Measurements from ENCODE around the gene MTNR1A. TPM values are rescaled to one million over a fixed set of nuclear protein-coding genes. Genes with fewer than 3 reads are reported as not detected.

MTNR1A gene
- not detected for total RNA-seq

DNA sequence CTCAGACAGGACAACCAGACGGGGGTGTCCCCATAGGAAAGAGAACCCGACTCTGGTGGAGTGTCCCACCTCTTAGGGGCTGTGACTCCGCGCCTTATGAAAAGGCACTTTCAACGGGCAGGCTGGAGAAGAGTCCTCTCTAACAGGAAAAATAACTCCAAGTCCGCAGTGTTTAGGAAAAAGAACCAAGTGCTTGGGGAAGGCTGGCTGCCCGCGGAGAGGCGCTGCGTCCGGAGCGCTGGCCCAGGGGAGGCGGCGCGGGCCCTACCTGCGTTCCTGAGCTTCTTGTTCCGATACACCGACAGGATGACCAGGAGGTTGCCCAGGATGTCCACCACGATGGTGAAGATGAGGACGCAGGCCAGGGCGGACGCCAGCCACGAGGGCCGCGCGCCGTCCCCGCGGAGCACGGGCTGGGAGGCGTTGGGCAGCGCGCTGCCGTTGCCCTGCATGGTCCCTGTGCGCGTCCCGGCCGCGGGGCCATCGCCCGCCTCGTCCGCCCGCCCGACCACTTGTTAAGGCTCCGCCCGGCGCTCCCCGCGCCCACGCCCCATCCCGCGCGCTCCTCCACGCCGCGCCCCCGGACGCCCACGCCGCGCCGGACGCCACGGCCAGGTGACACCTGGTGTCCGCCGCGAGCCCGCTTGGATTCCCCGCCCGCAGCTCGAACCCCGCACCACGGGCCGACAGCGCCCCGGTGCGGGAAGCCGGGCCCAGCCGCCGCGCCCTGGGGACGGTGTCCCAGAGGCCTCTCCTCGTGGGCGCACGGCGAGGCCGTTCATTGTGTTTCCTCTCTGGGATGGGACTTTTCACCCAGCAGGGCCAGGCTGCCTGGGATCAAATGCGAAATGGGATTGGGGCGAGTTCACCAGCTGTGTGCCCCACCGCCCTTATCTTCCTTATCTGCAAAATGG lies at the start of gene MTNR1A:
Gene MTNR1A (minus strand): TSS at position 654 of the 914 bp plus-strand sequence. CDS start 202 bp downstream, at position 452.
- no peak for DNase-seq (ENCODE audit: low spot score)
- Histone ChIP-seq H3K9me3 (no peaks in the 10 kb centered on the region), H3K36me3 (no peaks in the 10 kb centered on the region), H3K27me3 (replicated peaks; ENCODE audit: insufficient read depth) (no peaks in the 10 kb centered on the region), H3K27ac (no peak within 1 kb of the TSS), H3K4me3 (peak within 1 kb of the TSS; percentile 54), H3K4me1 (ENCODE audit: control insufficient read depth in 1 of 2, low read depth in 2 of 2) (peaks cover 0 to 10% of the 10 kb centered on the region in 2 donors)
- no peak for ATAC-seq (ENCODE audit: insufficient number of reproducible peaks, low FRiP score, low read depth)
- TF ChIP-seq, protein P1, sequence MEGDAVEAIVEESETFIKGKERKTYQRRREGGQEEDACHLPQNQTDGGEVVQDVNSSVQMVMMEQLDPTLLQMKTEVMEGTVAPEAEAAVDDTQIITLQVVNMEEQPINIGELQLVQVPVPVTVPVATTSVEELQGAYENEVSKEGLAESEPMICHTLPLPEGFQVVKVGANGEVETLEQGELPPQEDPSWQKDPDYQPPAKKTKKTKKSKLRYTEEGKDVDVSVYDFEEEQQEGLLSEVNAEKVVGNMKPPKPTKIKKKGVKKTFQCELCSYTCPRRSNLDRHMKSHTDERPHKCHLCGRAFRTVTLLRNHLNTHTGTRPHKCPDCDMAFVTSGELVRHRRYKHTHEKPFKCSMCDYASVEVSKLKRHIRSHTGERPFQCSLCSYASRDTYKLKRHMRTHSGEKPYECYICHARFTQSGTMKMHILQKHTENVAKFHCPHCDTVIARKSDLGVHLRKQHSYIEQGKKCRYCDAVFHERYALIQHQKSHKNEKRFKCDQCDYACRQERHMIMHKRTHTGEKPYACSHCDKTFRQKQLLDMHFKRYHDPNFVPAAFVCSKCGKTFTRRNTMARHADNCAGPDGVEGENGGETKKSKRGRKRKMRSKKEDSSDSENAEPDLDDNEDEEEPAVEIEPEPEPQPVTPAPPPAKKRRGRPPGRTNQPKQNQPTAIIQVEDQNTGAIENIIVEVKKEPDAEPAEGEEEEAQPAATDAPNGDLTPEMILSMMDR (IDR thresholded peaks at IDR 0.05) = no peak

DNA sequence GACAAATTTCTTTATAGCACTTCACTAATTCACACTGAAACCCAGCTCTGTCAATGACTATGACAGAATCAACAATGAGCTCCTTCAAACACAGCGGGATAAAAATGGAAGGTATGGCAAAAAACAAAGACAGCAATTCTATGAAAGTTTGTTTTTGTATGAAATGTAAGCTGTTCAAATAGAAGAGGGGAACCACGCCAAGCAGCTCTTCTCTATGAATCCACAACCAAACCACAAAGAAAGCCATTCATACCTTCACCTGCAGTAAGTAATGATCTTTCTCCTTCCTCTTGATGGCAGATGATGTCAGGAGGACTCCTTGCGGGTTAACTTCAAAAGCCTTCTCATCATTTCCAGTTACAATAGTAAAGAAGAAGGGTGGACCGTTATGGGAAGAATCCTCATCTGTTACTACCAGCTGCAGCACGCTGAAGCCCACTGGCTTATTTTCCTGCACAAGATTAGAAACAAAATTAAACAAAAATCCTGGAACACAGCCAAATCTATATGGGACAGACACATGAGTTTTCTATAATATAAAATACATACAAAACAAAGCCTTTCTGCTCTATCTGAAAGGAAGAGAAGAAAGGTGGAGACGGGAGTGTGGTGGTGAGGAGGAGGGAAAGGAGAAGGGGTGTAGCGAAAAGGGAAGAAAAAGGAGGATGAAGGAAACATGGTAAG lies 48.9 kb upstream of the MTNR1A start:
- H3K27ac ChIP-seq = no peak overlapping the region
- no peak overlapping the region for H3K4me3 ChIP-seq
- H3K27me3 ChIP-seq (replicated peaks; ENCODE audit: insufficient read depth) = no peaks in the 10 kb centered on the region

DNA sequence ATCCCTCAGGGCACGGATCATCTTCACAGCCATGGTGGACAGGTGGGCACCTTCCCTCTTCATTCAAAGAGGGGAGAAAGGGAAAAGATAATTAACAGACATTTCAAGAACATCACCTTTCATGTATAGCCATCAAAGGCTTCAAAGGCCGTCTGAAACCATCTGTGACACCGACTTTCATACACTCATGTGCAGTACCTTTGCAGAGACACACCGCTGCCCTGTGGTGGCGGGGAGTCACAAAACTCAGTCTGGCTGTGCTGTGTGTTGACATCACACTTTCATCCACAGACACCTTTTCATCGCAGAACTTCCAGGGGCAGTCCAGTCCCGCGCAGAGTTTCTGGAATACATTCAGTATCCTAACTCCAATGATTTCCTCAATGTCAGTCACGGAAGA lies 47.6 kb upstream of the MTNR1A start:
- H3K27ac ChIP-seq = no peak overlapping the region
- H3K4me1 ChIP-seq (ENCODE audit: control insufficient read depth in 1 of 2, low read depth in 2 of 2) = no peaks in the 10 kb centered on the region
- TF ChIP-seq, protein P1 (IDR thresholded peaks at IDR 0.05) = no peak
- H3K4me3 ChIP-seq = no peak overlapping the region
- H3K9me3 ChIP-seq = no peaks in the 10 kb centered on the region
- H3K36me3 ChIP-seq = peaks cover 59% of the 10 kb centered on the region
- H3K27me3 ChIP-seq (replicated peaks; ENCODE audit: insufficient read depth) = no peaks in the 10 kb centered on the region
- ATAC-seq (ENCODE audit: insufficient number of reproducible peaks, low FRiP score, low read depth) = no peak
- no peak for DNase-seq (ENCODE audit: low spot score)

More for the DNA sequence above, 48.9 kb upstream of the MTNR1A start:
- no peak for ATAC-seq (ENCODE audit: insufficient number of reproducible peaks, low FRiP score, low read depth)
- H3K36me3 ChIP-seq = peaks cover 68% of the 10 kb centered on the region
- DNase-seq (ENCODE audit: low spot score) = no peak
- no peaks in the 10 kb centered on the region for H3K9me3 ChIP-seq
- TF ChIP-seq, protein P1 (IDR thresholded peaks at IDR 0.05) = no peak
- no peaks in the 10 kb centered on the region for H3K4me1 ChIP-seq (ENCODE audit: control insufficient read depth in 1 of 2, low read depth in 2 of 2)

DNA sequence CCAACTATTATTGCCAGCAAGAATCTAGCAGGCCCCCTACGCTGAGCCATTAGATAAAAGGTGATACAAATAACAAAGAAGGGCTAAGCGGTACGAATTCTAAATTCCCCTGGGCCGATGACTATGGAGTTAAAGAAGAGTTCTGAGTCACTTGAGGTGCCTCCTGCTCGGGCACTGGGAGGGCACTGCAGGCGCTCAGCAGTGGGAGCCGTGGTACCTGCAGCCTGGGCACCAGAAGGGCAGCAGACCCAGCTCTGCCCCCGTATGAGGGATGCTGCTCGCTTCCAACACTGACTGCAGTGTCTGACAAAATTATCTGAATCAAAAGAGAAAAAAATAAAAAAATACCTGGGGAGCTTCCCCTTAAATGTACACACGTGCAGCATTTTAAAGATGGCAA lies 44.1 kb upstream of the MTNR1A start:
- no peak for ATAC-seq (ENCODE audit: insufficient number of reproducible peaks, low FRiP score, low read depth)
- H3K4me3 ChIP-seq = no peak overlapping the region
- peaks cover 53% of the 10 kb centered on the region for H3K36me3 ChIP-seq
- TF ChIP-seq, protein P1 (IDR thresholded peaks at IDR 0.05) = no peak
- no peaks in the 10 kb centered on the region for H3K27me3 ChIP-seq (replicated peaks; ENCODE audit: insufficient read depth)
- no peak overlapping the region for H3K27ac ChIP-seq
- H3K4me1 ChIP-seq (ENCODE audit: control insufficient read depth in 1 of 2, low read depth in 2 of 2) = no peaks in the 10 kb centered on the region
- no peak for DNase-seq (ENCODE audit: low spot score)
- no peaks in the 10 kb centered on the region for H3K9me3 ChIP-seq

DNA sequence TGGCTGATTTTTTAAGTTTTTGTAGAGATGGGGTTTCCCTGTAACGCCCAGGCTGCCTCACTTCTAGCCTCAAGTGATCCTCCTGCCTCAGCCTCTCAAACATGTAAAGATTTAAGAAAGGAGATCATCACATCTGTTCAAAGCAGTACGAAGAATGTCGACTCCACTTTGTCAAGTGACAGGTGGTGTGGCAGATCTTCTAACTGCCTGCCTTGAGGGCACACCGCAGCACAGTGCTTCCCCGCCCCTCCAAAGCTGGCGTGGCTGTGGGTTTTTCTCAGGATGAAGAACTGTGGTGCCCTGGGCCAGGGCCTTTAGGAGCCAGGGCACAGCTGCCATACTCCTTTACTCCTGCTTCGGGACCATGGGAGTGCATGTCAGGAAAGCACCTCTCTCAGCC lies 43.3 kb upstream of the MTNR1A start:
- no peaks in the 10 kb centered on the region for H3K27me3 ChIP-seq (replicated peaks; ENCODE audit: insufficient read depth)
- no peaks in the 10 kb centered on the region for H3K9me3 ChIP-seq
- TF ChIP-seq, protein P1 (IDR thresholded peaks at IDR 0.05) = no peak
- peaks cover 46% of the 10 kb centered on the region for H3K36me3 ChIP-seq
- H3K27ac ChIP-seq = no peak overlapping the region
- ATAC-seq (ENCODE audit: insufficient number of reproducible peaks, low FRiP score, low read depth) (no peak), DNase-seq (ENCODE audit: low spot score) (no peak)
- H3K4me1 ChIP-seq (ENCODE audit: control insufficient read depth in 1 of 2, low read depth in 2 of 2) = no peaks in the 10 kb centered on the region
- no peak overlapping the region for H3K4me3 ChIP-seq
